Astrocyte (in vitro differentiated cells and primary cell): ENCODE measurements around the gene AGBL4. TPM values are rescaled to one million over a fixed set of nuclear protein-coding genes. Genes with fewer than 3 reads are reported as not detected.

ENCODE experiments used
- DNase-seq: peaks from one replicate; pipeline ENCODE4 v3.0.0-alpha.2; 2010; ENCODE audit warnings: low read depth
- FAIRE-seq: peaks from 2 replicates; lab custom pipeline; 2011; peaks lifted over from hg19 to GRCh38; lab: Jason Lieb, UNC
- H2AFZ ChIP-seq: 2 replicates; pipeline ENCODE4 v1.6.0; 2012; ENCODE audit warnings: low read depth, low read length, inconsistent platforms
- H3K27ac ChIP-seq: 2 replicates; pipeline ENCODE4 v1.5.1; 2011; ENCODE audit warnings: low read depth, low read length, inconsistent platforms
- H3K27me3 ChIP-seq: 2 replicates; pipeline ENCODE4 v1.6.0; 2011; ENCODE audit warnings: low read length, inconsistent platforms; ENCODE audit not compliant: insufficient read depth
- H3K36me3 ChIP-seq: 2 replicates; pipeline ENCODE4 v1.5.1; 2011; ENCODE audit warnings: low read length, inconsistent platforms; ENCODE audit not compliant: insufficient read depth
- H3K4me1 ChIP-seq: 2 replicates; pipeline ENCODE4 v1.5.1; 2011; ENCODE audit warnings: low read length, inconsistent platforms; ENCODE audit not compliant: insufficient read depth
- H3K4me2 ChIP-seq: 2 replicates; pipeline ENCODE4 v1.6.0; 2012; ENCODE audit warnings: low read length, inconsistent platforms
- H3K4me3 ChIP-seq: 2 replicates; pipeline ENCODE4 v1.5.1; 2011; ENCODE audit warnings: low read depth, mild to moderate bottlenecking, low read length, inconsistent platforms; ENCODE audit not compliant: insufficient read depth
- H3K79me2 ChIP-seq: 2 replicates; pipeline ENCODE4 v1.6.0; 2012; ENCODE audit warnings: mild to moderate bottlenecking, low read length, inconsistent platforms; ENCODE audit not compliant: insufficient read depth
- H3K9ac ChIP-seq: 2 replicates; pipeline ENCODE4 v1.6.0; 2012; ENCODE audit warnings: mild to moderate bottlenecking, low read length, inconsistent platforms
- H3K9me3 ChIP-seq: 2 replicates; pipeline ENCODE4 v1.5.1; 2012; ENCODE audit warnings: low read depth, mild to moderate bottlenecking, low read length, inconsistent platforms; ENCODE audit not compliant: insufficient read depth
- H4K20me1 ChIP-seq: 2 replicates; pipeline ENCODE4 v1.6.0; 2012; ENCODE audit warnings: low read length, inconsistent platforms; ENCODE audit not compliant: insufficient read depth
- H3K27ac Mint-ChIP-seq: one replicate; pipeline ENCODE4 v1.8.0; 2021; ENCODE audit warnings: mild to moderate bottlenecking, mixed read lengths; ENCODE audit not compliant: unreplicated experiment
- H3K27me3 Mint-ChIP-seq: one replicate; pipeline ENCODE4 v1.8.0; 2021; ENCODE audit warnings: low read depth, mixed read lengths; ENCODE audit not compliant: unreplicated experiment
- H3K36me3 Mint-ChIP-seq: one replicate; pipeline ENCODE4 v1.8.0; 2021; ENCODE audit warnings: low read depth, mixed read lengths; ENCODE audit not compliant: unreplicated experiment
- H3K4me1 Mint-ChIP-seq: one replicate; pipeline ENCODE4 v1.8.0; 2021; ENCODE audit warnings: low read depth, mixed read lengths; ENCODE audit not compliant: unreplicated experiment
- H3K4me3 Mint-ChIP-seq: one replicate; pipeline ENCODE4 v1.8.0; 2021; ENCODE audit warnings: mild to moderate bottlenecking, moderate library complexity, mixed read lengths; ENCODE audit not compliant: unreplicated experiment
- H3K9me3 Mint-ChIP-seq: one replicate; pipeline ENCODE4 v1.8.0; 2021; ENCODE audit warnings: mild to moderate bottlenecking, mixed read lengths; ENCODE audit not compliant: unreplicated experiment
- EZH2 ChIP-seq: IDR thresholded peaks from 2 replicates; pipeline ENCODE4 v1.6.1; 2012; ENCODE audit warnings: mild to moderate bottlenecking, low read length, inconsistent platforms; ENCODE audit not compliant: insufficient read depth
- total RNA-seq: library from RNA; stranded (reverse); gene quantifications from 2 replicates; pipeline ENCODE4 v1.2.1, GENCODE V29; 2021
- TF ChIP-seq, protein P1 (sequence below): IDR thresholded peaks from 2 replicates; pipeline ENCODE4 v1.5.1; 2011; ENCODE audit warnings: low read depth, mild to moderate bottlenecking, inconsistent platforms, low read length, moderate library complexity; ENCODE audit not compliant: insufficient read depth

The AGBL4 gene
- total RNA-seq, 1 donor from 2014 or later: not detected

DNA sequence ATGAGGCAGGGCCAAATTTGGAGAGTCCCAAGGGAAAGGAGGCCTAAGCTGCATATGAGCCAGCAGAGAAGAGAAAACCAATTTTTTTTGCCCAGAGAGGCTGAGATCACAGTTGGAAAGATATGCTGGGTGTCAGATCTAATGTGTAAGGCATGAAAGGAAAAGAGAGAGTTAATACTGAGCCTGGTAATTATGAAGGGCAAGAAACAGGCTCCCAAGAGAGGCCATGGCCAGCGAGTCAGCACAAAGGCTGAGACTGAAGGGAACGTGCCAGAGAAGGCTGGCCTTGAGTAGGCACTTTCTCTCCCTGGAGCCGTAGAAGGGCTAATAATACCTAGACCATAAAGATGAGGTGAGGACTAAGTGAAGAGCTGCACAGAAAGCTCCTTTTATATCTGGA is 1215.3 kb downstream of the AGBL4 start:
- Histone ChIP-seq H3K4me1 (no peaks in the 10 kb centered on the region), H3K36me3 (no peaks in the 10 kb centered on the region), H2AFZ (no peak overlapping the region), H3K4me3 (no peak overlapping the region), H3K27ac (no peak overlapping the region), H3K9me3 (no peaks in the 10 kb centered on the region), H3K79me2 (no peaks in the 10 kb centered on the region), H3K4me2 (no peak overlapping the region), H4K20me1 (no peaks in the 10 kb centered on the region), H3K9ac (no peak overlapping the region), H3K27me3 (no peaks in the 10 kb centered on the region)
- Mint-ChIP-seq H3K4me1 (no peaks in the 10 kb centered on the region), H3K9me3 (no peaks in the 10 kb centered on the region), H3K36me3 (no peaks in the 10 kb centered on the region), H3K4me3 (no peak overlapping the region), H3K27ac (no peak overlapping the region), H3K27me3 (peaks cover 9% of the 10 kb centered on the region)
- no peak for DNase-seq
- TF ChIP-seq, protein P1, sequence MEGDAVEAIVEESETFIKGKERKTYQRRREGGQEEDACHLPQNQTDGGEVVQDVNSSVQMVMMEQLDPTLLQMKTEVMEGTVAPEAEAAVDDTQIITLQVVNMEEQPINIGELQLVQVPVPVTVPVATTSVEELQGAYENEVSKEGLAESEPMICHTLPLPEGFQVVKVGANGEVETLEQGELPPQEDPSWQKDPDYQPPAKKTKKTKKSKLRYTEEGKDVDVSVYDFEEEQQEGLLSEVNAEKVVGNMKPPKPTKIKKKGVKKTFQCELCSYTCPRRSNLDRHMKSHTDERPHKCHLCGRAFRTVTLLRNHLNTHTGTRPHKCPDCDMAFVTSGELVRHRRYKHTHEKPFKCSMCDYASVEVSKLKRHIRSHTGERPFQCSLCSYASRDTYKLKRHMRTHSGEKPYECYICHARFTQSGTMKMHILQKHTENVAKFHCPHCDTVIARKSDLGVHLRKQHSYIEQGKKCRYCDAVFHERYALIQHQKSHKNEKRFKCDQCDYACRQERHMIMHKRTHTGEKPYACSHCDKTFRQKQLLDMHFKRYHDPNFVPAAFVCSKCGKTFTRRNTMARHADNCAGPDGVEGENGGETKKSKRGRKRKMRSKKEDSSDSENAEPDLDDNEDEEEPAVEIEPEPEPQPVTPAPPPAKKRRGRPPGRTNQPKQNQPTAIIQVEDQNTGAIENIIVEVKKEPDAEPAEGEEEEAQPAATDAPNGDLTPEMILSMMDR: no peak
- no peak for TF ChIP-seq EZH2
- no peak for FAIRE-seq

DNA sequence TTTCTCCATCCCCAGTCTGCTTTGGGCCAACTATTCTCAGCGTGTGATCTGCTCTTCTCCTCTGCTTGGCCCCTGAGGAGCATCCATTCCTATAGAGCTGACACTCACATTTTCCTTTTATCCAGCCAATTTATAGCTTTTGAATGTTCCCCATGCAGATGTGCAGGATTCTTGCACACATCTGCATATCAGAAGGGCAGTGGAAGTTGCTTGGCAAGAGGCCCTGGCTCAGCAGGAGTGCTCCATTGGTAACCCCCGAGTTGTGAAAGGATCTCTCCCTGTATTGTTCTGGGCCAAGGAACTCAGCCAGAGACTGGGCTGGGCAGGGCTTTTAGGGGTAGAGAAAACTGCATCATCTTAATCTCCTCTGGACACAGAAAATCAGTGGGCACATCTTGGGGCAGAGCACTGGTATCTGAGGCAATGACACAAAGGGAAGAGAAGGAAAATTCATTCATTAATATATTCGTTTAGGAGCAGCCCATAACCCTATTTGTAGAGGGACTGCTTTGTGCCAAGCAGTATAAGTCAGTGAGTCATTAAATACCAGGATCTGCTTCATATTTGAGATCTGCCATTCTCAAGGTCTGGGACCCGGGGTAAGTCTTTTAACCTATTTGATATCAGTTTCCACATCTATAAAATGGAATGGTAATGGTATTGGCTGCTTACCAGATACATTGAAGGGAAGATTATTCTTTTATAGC is 1216.0 kb downstream of the AGBL4 start:
- peaks cover 9% of the 10 kb centered on the region for H3K27me3 Mint-ChIP-seq
- no peak overlapping the region for H3K27ac Mint-ChIP-seq
- no peaks in the 10 kb centered on the region for H3K79me2 ChIP-seq
- no peak for TF ChIP-seq EZH2
- TF ChIP-seq, protein P1: no peak
- DNase-seq: no peak
- no peak overlapping the region for H3K4me3 ChIP-seq
- no peak overlapping the region for H3K4me2 ChIP-seq
- H3K4me1 Mint-ChIP-seq: no peaks in the 10 kb centered on the region
- no peak for FAIRE-seq
- H4K20me1 ChIP-seq: no peaks in the 10 kb centered on the region
- H3K9ac ChIP-seq: no peak overlapping the region
- H3K4me3 Mint-ChIP-seq: no peak overlapping the region
- no peaks in the 10 kb centered on the region for H3K4me1 ChIP-seq
- no peak overlapping the region for H2AFZ ChIP-seq
- H3K27me3 ChIP-seq: no peaks in the 10 kb centered on the region
- no peaks in the 10 kb centered on the region for H3K36me3 Mint-ChIP-seq
- H3K9me3 Mint-ChIP-seq: no peaks in the 10 kb centered on the region
- no peaks in the 10 kb centered on the region for H3K36me3 ChIP-seq
- H3K27ac ChIP-seq: no peak overlapping the region
- H3K9me3 ChIP-seq: no peaks in the 10 kb centered on the region

DNA sequence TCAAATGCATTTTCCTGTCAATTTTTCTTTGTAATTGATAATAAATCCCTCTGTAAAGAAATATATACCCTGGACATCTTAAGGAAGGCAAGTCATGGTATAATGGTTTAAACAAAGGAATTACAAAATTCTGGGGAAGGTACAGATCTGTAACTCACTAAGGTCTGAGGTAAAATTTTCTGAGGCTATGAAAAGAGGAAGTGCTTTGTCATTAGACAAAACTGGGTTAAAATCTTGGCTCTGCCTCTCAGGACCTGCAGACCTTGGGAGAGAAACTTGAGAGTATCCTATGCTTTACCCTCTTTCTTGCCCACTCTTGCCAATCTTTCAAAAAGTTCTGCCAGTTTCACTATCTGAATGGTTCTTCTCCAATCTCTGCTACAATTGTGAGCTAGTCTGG is 1220.3 kb downstream of the AGBL4 start:
- no peak overlapping the region for H3K27ac Mint-ChIP-seq
- no peak for FAIRE-seq
- no peak overlapping the region for H2AFZ ChIP-seq
- no peak overlapping the region for H3K9ac ChIP-seq
- H3K9me3 Mint-ChIP-seq: no peaks in the 10 kb centered on the region
- H3K79me2 ChIP-seq: no peaks in the 10 kb centered on the region
- H3K27me3 Mint-ChIP-seq: peaks cover 28% of the 10 kb centered on the region
- H3K4me1 ChIP-seq: no peaks in the 10 kb centered on the region
- H3K4me3 ChIP-seq: no peak overlapping the region
- H3K4me1 Mint-ChIP-seq: no peaks in the 10 kb centered on the region
- TF ChIP-seq, protein P1: no peak
- no peak for TF ChIP-seq EZH2
- H3K36me3 Mint-ChIP-seq: no peaks in the 10 kb centered on the region
- no peak overlapping the region for H3K27ac ChIP-seq
- H4K20me1 ChIP-seq: no peaks in the 10 kb centered on the region
- no peak for DNase-seq
- no peak overlapping the region for H3K4me2 ChIP-seq
- H3K27me3 ChIP-seq: no peaks in the 10 kb centered on the region
- no peak overlapping the region for H3K4me3 Mint-ChIP-seq
- no peaks in the 10 kb centered on the region for H3K36me3 ChIP-seq
- H3K9me3 ChIP-seq: no peaks in the 10 kb centered on the region
